Hematopoietic multipotent progenitor cell treated with erythropoietin and hydrocortisone succinate and interleukin-3 and kit ligand, for 17 days (in vitro differentiated cells): Measurements from ENCODE around the gene ZNF839.
"Not testable (repeated sequence)": the region's sequence is repeated elsewhere in the genome, so short reads cannot be mapped to it uniquely, and the experiment has no call there.

Experiments
- DNase-seq: peaks from one replicate; pipeline ENCODE4 v3.0.0-alpha.2; 2015; ENCODE audit warnings: low spot score

Gene ZNF839

GRCh38 chr14:102342238-102342637, 22.7 kb downstream of the ZNF839 start:
- DNase-seq: no peak

GRCh38 chr14:102344084-102344483, 24.5 kb downstream of the ZNF839 start:
- DNase-seq: no peak

GRCh38 chr14:102344485-102344884, 24.9 kb downstream of the ZNF839 start:
- DNase-seq: no peak

- no peak for DNase-seq
Measured at GRCh38 chr14:102345232-102345631, 25.7 kb downstream of the ZNF839 start.

GRCh38 chr14:102346645-102347044, 27.1 kb downstream of the ZNF839 start:
- DNase-seq: no peak

GRCh38 chr14:102348376-102348775, 28.8 kb downstream of the ZNF839 start:
- no peak for DNase-seq

- no peak for DNase-seq
Measured at GRCh38 chr14:102351023-102351422, 31.5 kb downstream of the ZNF839 start.

- not testable (repeated sequence) for DNase-seq
Measured at GRCh38 chr14:102351593-102351992, 32.0 kb downstream of the ZNF839 start.

- no peak for DNase-seq
Measured at GRCh38 chr14:102352213-102352612, 32.7 kb downstream of the ZNF839 start.

- no peak for DNase-seq
Measured at GRCh38 chr14:102353126-102353619, 33.6 kb downstream of the ZNF839 start.

- DNase-seq: no peak
Measured at GRCh38 chr14:102356280-102356679, 36.7 kb downstream of the ZNF839 start.

GRCh38 chr14:102359341-102359740, 39.8 kb downstream of the ZNF839 start:
- no peak for DNase-seq

GRCh38 chr14:102360388-102360787, 40.8 kb downstream of the ZNF839 start:
- DNase-seq: no peak

- no peak for DNase-seq
Measured at GRCh38 chr14:102362084-102362483, 42.5 kb downstream of the ZNF839 start.

- DNase-seq: peak; percentile 94
Measured at GRCh38 chr14:102362545-102363181, 43.1 kb downstream of the ZNF839 start, which contains the start of the genes CINP and TECPR2. Gene CINP, minus strand, starts transcription at chr14:102362890. Its CDS starts 39 bp downstream, at chr14:102362851. Gene TECPR2, plus strand, starts transcription at chr14:102362941. Its CDS starts 13,781 bp downstream, at chr14:102376722.

GRCh38 chr14:102363182-102363943, 43.8 kb downstream of the ZNF839 start:
- no peak for DNase-seq

- no peak for DNase-seq
Measured at GRCh38 chr14:102370305-102370809, 50.8 kb downstream of the ZNF839 start.

- no peak for DNase-seq
Measured at GRCh38 chr14:102371361-102371760, 51.8 kb downstream of the ZNF839 start.

- no peak for DNase-seq
Measured at GRCh38 chr14:102373110-102373509, 53.6 kb downstream of the ZNF839 start.

GRCh38 chr14:102374264-102374663, 54.7 kb downstream of the ZNF839 start:
- DNase-seq: no peak

- DNase-seq: no peak
Measured at GRCh38 chr14:102375119-102375518, 55.6 kb downstream of the ZNF839 start.

- no peak for DNase-seq
Measured at GRCh38 chr14:102377696-102378095, 58.1 kb downstream of the ZNF839 start.

- DNase-seq: no peak
Measured at GRCh38 chr14:102378830-102379229, 59.3 kb downstream of the ZNF839 start.
